GM10248 (cell line): ENCODE measurements around the gene TBX15.

Experiments
- CTCF ChIA-PET: fragments of 300-600 bp; sonication (Branson Sonifier 250); formaldehyde crosslinking; extraction: SDS; loops from one replicate; lab custom pipeline; 2021; ENCODE audit warnings: antibody characterized with exemption; lab: Yijun Ruan, JAX
- POLR2A ChIA-PET: fragments of 350-650 bp; sonication (Branson Sonifier 250); formaldehyde crosslinking; extraction: SDS; loops from one replicate; lab custom pipeline; 2020; ENCODE audit warnings: antibody characterized with exemption; lab: Yijun Ruan, JAX
- DNase-seq: peaks from one replicate; pipeline ENCODE4 v3.0.0; 2012; ENCODE audit errors: extremely low spot score
- CTCF ChIP-seq: IDR thresholded peaks from 2 replicates; pipeline ENCODE4 v1.5.1; 2012; ENCODE audit warnings: mild to moderate bottlenecking, low read depth; ENCODE audit errors: extremely low read depth, missing control alignments, control extremely low read depth

The TBX15 gene

GRCh38 chr1:118988186-118989005 is at the start of gene TBX15:
TSS of gene TBX15 (minus strand) at chr1:118988343. CDS start at chr1:118987795, 548 bp downstream.
- ChIA-PET CTCF (interaction anchor here (1.1 kb wide), 1 partner anchor 339 kb away, joined by 3 read pairs; no protein-coding TSS in a partner anchor), POLR2A (no interaction called here)
- no peak for DNase-seq
- no peak for TF ChIP-seq CTCF

GRCh38 chr1:119034359-119034758 is 46.2 kb upstream of the TBX15 start:
- no peak for TF ChIP-seq CTCF
- ChIA-PET POLR2A (no interaction called here), CTCF (no interaction called here)
- no peak for DNase-seq

- TF ChIP-seq CTCF: no peak
- CTCF ChIA-PET: interaction anchor here (1.1 to 1.7 kb wide), 2 partner anchors 14 to 24 kb away, joined by 3 to 7 read pairs; no protein-coding TSS in a partner anchor
- POLR2A ChIA-PET: no interaction called here
- DNase-seq: no peak
Observed at GRCh38 chr1:119032986-119033385, 44.8 kb upstream of the TBX15 start.

- ChIA-PET CTCF (interaction anchor here (1.3 to 1.8 kb wide), 2 partner anchors 13 to 19 kb away, joined by 3 to 7 read pairs; no protein-coding TSS in a partner anchor), POLR2A (no interaction called here)
- no peak for TF ChIP-seq CTCF
- DNase-seq: no peak
Observed at GRCh38 chr1:119027759-119028158, 39.6 kb upstream of the TBX15 start.

GRCh38 chr1:119026956-119027355 is 38.8 kb upstream of the TBX15 start:
- ChIA-PET POLR2A (no interaction called here), CTCF (no interaction called here)
- DNase-seq: no peak
- no peak for TF ChIP-seq CTCF

GRCh38 chr1:119015547-119015946 is 27.4 kb upstream of the TBX15 start:
- DNase-seq: no peak
- POLR2A ChIA-PET: no interaction called here
- CTCF ChIA-PET: no interaction called here
- TF ChIP-seq CTCF: no peak
